NT2/D1 (cell line): ENCODE data around the gene CD52.
"Not testable (repeated sequence)": the region's sequence is repeated elsewhere in the genome, so short reads cannot be mapped to it uniquely, and the experiment has no call there.

Experiments used
- DNase-seq: peaks from one replicate; pipeline ENCODE4 v3.0.0-alpha.2; 2011; ENCODE audit warnings: low read depth, low spot score
- H3K27me3 ChIP-seq: 2 replicates; pipeline ENCODE4 v1.6.0; 2011; ENCODE audit warnings: mild to moderate bottlenecking; ENCODE audit not compliant: insufficient read length, insufficient read depth
- H3K36me3 ChIP-seq: 2 replicates; pipeline ENCODE4 v1.6.1; 2011; ENCODE audit warnings: mild to moderate bottlenecking, low read length, mixed read lengths; ENCODE audit not compliant: insufficient read depth, insufficient read length
- H3K4me1 ChIP-seq: 2 replicates; pipeline ENCODE4 v1.5.1; 2011; ENCODE audit not compliant: insufficient read depth, insufficient read length
- H3K4me3 ChIP-seq: 2 replicates; pipeline ENCODE4 v1.5.1; 2011; ENCODE audit warnings: low read depth; ENCODE audit not compliant: insufficient read length
- H3K9ac ChIP-seq: 2 replicates; pipeline ENCODE4 v1.6.0; 2011; ENCODE audit warnings: low read depth; ENCODE audit not compliant: insufficient read length
- H3K9me3 ChIP-seq: 2 replicates; pipeline ENCODE4 v1.5.1; 2011; ENCODE audit warnings: mild to moderate bottlenecking, low read length; ENCODE audit not compliant: insufficient read depth
- SUZ12 ChIP-seq: IDR thresholded peaks from 2 replicates; pipeline ENCODE4 v1.6.1; 2011; ENCODE audit not compliant: insufficient read length, insufficient read depth; ENCODE audit errors: extremely low read depth
- YY1 ChIP-seq: IDR thresholded peaks from 2 replicates; pipeline ENCODE4 v1.6.1; 2011; ENCODE audit not compliant: insufficient read length, insufficient read depth
- ZNF274 ChIP-seq: IDR thresholded peaks from 2 replicates; pipeline ENCODE4 v1.6.1; 2011; ENCODE audit warnings: mild to moderate bottlenecking, low read depth, low read length

Gene CD52

GRCh38 chr1:26330276-26330675 is 12.5 kb downstream of the CD52 start:
- Histone ChIP-seq H3K36me3 (peaks cover 5% of the 10 kb centered on the region), H3K27me3 (no peaks in the 10 kb centered on the region), H3K4me1 (peaks cover 3% of the 10 kb centered on the region), H3K9me3 (no peaks in the 10 kb centered on the region), H3K4me3 (no peak overlapping the region), H3K9ac (no peak overlapping the region)
- DNase-seq: no peak
- TF ChIP-seq YY1 (no peak), ZNF274 (no peak), SUZ12 (no peak)

DNA sequence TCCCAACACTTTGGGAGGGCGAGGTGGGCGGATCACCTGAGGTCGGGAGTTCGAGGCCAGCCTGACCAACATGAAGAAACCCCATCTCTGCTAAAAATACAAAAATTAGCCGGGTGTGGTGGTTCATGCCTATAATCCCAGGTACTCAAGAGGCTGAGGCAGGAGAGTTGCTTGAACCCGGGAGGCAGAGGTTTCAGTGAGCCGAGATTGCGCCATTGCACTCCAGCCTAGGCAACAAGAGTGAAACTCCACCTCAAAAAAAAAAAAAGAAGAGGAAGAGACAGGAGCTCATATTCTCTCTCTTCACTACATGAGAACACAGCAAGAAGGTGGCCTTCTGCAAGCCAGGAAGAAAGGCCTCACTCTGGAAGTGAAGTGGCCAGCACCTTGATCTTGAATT is 15.6 kb downstream of the CD52 start:
- H3K4me1 ChIP-seq: peaks cover 18% of the 10 kb centered on the region
- H3K9ac ChIP-seq, H3K27me3 ChIP-seq, H3K36me3 ChIP-seq, DNase-seq, H3K9me3 ChIP-seq, H3K4me3 ChIP-seq: not testable (repeated sequence)

DNA sequence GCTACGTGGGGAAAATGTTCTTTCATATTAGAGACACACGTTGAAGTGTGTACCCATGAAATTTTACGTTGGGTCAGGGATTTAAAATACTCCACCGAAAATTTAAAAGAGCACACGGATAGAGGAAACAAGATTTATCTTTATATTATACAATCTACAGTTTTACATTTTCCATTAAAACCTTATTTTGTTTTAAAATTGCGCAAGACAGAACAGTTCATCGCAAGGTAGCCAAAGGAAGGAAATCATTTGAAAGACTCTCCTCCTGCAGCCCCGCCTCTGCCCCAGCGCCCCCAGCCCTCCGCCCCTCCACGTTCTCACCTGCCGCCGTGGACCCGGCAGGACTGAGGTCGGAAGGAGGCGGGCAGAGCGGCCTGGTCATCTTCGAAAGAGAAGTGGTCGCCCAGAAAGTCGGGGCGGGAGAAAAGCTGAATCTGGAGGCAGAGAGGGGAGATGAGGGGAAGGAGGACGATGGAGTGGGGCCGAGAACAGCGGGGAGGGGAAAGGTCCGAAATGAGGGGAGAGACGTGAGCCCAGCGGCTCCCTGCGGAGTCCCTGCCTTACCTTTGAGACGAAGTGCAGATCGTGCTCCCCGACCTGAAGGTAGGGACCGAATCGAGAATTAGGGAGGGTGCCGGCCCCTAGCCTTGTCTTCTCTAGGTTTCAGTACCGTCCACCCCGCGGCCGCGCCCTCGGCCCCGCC is 18.2 kb downstream of the CD52 start:
- TF ChIP-seq YY1 (no peak), SUZ12 (no peak), ZNF274 (no peak)
- peak overlapping the region; percentile 84 for H3K9ac ChIP-seq
- no peak for DNase-seq
- peaks cover 5% of the 10 kb centered on the region for H3K36me3 ChIP-seq
- peaks cover 18% of the 10 kb centered on the region for H3K4me1 ChIP-seq
- no peaks in the 10 kb centered on the region for H3K9me3 ChIP-seq
- peaks cover 9% of the 10 kb centered on the region for H3K27me3 ChIP-seq
- H3K4me3 ChIP-seq: peak overlapping the region; percentile 78

DNA sequence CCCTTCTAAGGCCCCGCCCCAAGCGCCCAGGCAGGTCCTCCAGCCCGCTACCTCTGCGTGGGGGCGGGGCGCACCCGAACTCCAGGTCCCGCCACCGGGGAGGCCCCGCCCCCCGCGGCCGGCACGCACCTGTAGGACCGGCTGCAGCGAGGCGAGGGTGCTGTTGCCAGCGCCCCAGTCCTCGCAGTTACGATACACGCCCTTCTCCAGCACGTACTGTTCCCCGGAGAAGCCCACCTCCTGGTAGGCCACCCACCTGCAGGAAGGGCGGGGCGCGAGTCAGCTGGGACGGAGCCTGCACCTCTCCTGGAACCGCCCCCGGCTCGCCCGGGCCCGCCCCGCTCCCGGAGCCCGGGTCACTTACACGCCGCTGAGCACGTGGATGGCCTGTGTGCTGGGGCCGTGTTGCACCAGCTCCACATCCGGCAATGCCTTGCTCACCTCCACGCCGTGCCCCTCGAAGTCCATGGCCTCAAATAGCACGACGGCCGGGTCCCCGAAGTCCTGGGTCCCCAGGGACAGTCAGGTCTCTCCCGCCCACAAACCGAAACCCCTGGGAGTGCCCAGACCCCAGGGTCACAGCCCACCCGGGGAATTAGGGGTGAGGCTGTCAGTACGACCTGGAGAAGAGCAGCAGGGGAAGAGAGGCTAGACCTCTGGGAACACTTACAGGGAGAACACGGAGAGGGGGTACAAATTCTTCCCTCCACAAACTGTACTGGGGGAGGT is 18.9 kb downstream of the CD52 start:
- Histone ChIP-seq H3K4me1 (peaks cover 18% of the 10 kb centered on the region), H3K4me3 (peak overlapping the region; percentile 78), H3K27me3 (peaks cover 9% of the 10 kb centered on the region), H3K9ac (peak overlapping the region; percentile 75), H3K36me3 (no peaks in the 10 kb centered on the region), H3K9me3 (no peaks in the 10 kb centered on the region)
- peak; percentile 85 for DNase-seq
- no peak for TF ChIP-seq YY1
- TF ChIP-seq ZNF274: no peak
- TF ChIP-seq SUZ12: no peak

GRCh38 chr1:26337206-26337535 is 19.4 kb downstream of the CD52 start:
- no peak for DNase-seq
- Histone ChIP-seq H3K36me3 (no peaks in the 10 kb centered on the region), H3K9ac (peak overlapping the region; percentile 38), H3K9me3 (no peaks in the 10 kb centered on the region), H3K4me3 (no peak overlapping the region), H3K27me3 (peaks cover 9% of the 10 kb centered on the region), H3K4me1 (peaks cover 18% of the 10 kb centered on the region)
- no peak for TF ChIP-seq ZNF274
- TF ChIP-seq YY1: no peak
- TF ChIP-seq SUZ12: no peak

GRCh38 chr1:26337625-26338024 is 19.9 kb downstream of the CD52 start:
- Histone ChIP-seq H3K4me3 (no peak overlapping the region), H3K9me3 (no peaks in the 10 kb centered on the region), H3K27me3 (peaks cover 9% of the 10 kb centered on the region), H3K36me3 (no peaks in the 10 kb centered on the region), H3K9ac (peak overlapping the region; percentile 3), H3K4me1 (peaks cover 18% of the 10 kb centered on the region)
- TF ChIP-seq SUZ12: no peak
- TF ChIP-seq ZNF274: no peak
- DNase-seq: no peak

- H3K4me3 ChIP-seq: no peak overlapping the region
- no peak overlapping the region for H3K9ac ChIP-seq
- H3K9me3 ChIP-seq: no peaks in the 10 kb centered on the region
- no peak for DNase-seq
- TF ChIP-seq ZNF274 (no peak), SUZ12 (no peak), YY1 (no peak)
- H3K4me1 ChIP-seq: peaks cover 21% of the 10 kb centered on the region
- H3K36me3 ChIP-seq: no peaks in the 10 kb centered on the region
- peaks cover 9% of the 10 kb centered on the region for H3K27me3 ChIP-seq
Observed at GRCh38 chr1:26338670-26339069, 20.9 kb downstream of the CD52 start.
